H1 (cell line): ENCODE data around the gene DRAM2. TPM values are rescaled to one million over a fixed set of nuclear protein-coding genes. Genes with fewer than 3 reads are reported as not detected.

ENCODE experiments used
- CTCF ChIA-PET: fragments of 300-600 bp; sonication (Branson Sonifier 250); formaldehyde crosslinking; loops from one replicate; lab custom pipeline; 2021; ENCODE audit not compliant: partially characterized antibody; lab: Charles Lee
- POLR2A ChIA-PET: fragments of 300-600 bp; sonication (Branson Sonifier 250); formaldehyde crosslinking; loops from one replicate; lab custom pipeline; 2021; ENCODE audit warnings: inconsistent platforms; ENCODE audit not compliant: partially characterized antibody; lab: Charles Lee
- DNase-seq, 2 experiments: peaks; one replicate each; pipeline versions ENCODE4 v3.0.0 to v3.0.0-alpha.2; 2010 to 2022; ENCODE audit warnings: low spot score in 2 of 2, low read depth in 1 of 2, mixed read lengths in 1 of 2
- FAIRE-seq: peaks from 2 replicates; lab custom pipeline; 2011; peaks lifted over from hg19 to GRCh38; lab: Jason Lieb, UNC
- H2AFZ ChIP-seq: 2 replicates; pipeline ENCODE4 v1.8.1; 2012; ENCODE audit warnings: low read length, inconsistent platforms
- H2AK5ac ChIP-seq: 2 replicates; pipeline ENCODE4 v1.6.1; 2013; ENCODE audit warnings: low read depth, low read length
- H2BK120ac ChIP-seq: replicated peaks from 2 replicates; pipeline ENCODE3; 2013; ENCODE audit warnings: low read depth, low read length, inconsistent platforms
- H2BK12ac ChIP-seq: 2 replicates; pipeline ENCODE4 v1.6.1; 2013; ENCODE audit warnings: low read depth, low read length
- H2BK15ac ChIP-seq: 2 replicates; pipeline ENCODE4 v1.6.1; 2013; ENCODE audit warnings: low read length
- H2BK20ac ChIP-seq: 2 replicates; pipeline ENCODE4 v1.6.1; 2013; ENCODE audit warnings: low read length
- H2BK5ac ChIP-seq: 2 replicates; pipeline ENCODE4 v1.6.1; 2013; ENCODE audit warnings: low read depth, low read length
- H3K14ac ChIP-seq: 2 replicates; pipeline ENCODE4 v1.6.1; 2013; ENCODE audit warnings: inconsistent platforms; ENCODE audit not compliant: insufficient read length
- H3K18ac ChIP-seq: 2 replicates; pipeline ENCODE4 v1.6.1; 2013; ENCODE audit warnings: low read length; ENCODE audit errors: extremely low read depth
- H3K23ac ChIP-seq: 2 replicates; pipeline ENCODE4 v1.6.1; 2013; ENCODE audit warnings: inconsistent platforms; ENCODE audit not compliant: insufficient read length
- H3K23me2 ChIP-seq: 2 replicates; pipeline ENCODE4 v1.6.1; 2013; ENCODE audit warnings: low read depth, low read length
- H3K27ac ChIP-seq: 2 replicates; pipeline ENCODE4 v1.6.1; 2011; ENCODE audit warnings: low read depth, low read length, inconsistent platforms
- H3K27me3 ChIP-seq, 4 experiments: replicated peaks in 1 of 4; 1 replicate in 1 of 4; 2 replicates in 3 of 4; pipeline versions ENCODE4 v1.6.1 to v1.8.1; 2011 to 2013; ENCODE audit warnings: low read length in 3 of 4, mild to moderate bottlenecking in 3 of 4, inconsistent platforms in 2 of 4, mixed read lengths in 2 of 4, moderate library complexity in 1 of 4; ENCODE audit not compliant: control insufficient read depth in 3 of 4, insufficient read depth in 3 of 4; ENCODE audit errors: extremely low read depth in 1 of 4
- H3K36me3 ChIP-seq, 4 experiments: 2 replicates each; pipeline versions ENCODE4 v1.6.1 to v1.8.1; 2011 to 2013; ENCODE audit warnings: mild to moderate bottlenecking in 4 of 4, low read length in 3 of 4, moderate library complexity in 2 of 4, control low read depth in 1 of 4, inconsistent platforms in 1 of 4; ENCODE audit not compliant: insufficient read depth in 4 of 4, control insufficient read depth in 2 of 4
- H3K4ac ChIP-seq: replicated peaks from 2 replicates; pipeline ENCODE3; 2013; ENCODE audit warnings: low read length, low read depth, mixed read lengths, inconsistent platforms; ENCODE audit not compliant: insufficient read length
- H3K4me1 ChIP-seq, 4 experiments: replicated peaks in 1 of 4; 1 replicate in 1 of 4; 2 replicates in 3 of 4; pipeline versions ENCODE4 v1.6.1 to v1.8.1; 2011 to 2013; ENCODE audit warnings: low read length in 3 of 4, inconsistent platforms in 2 of 4, mixed read lengths in 1 of 4; ENCODE audit not compliant: insufficient read depth in 4 of 4, control insufficient read depth in 3 of 4
- H3K4me2 ChIP-seq, 2 experiments: 2 replicates each; pipeline versions ENCODE4 v1.6.1 to v1.8.1; 2011 to 2013; ENCODE audit warnings: low read depth in 2 of 2, low read length in 2 of 2, control low read depth in 1 of 2, inconsistent platforms in 1 of 2, mild to moderate bottlenecking in 1 of 2; ENCODE audit not compliant: insufficient read depth in 1 of 2
- H3K4me3 ChIP-seq, 4 experiments: fragments of 200-600, 300-600 bp in 1 of 4; sonication (generic), shearing (Covaris generic), sonication (Bioruptor Twin) in 1 of 4; 2 replicates each; pipeline versions ENCODE4 v1.5.1 to v1.8.1; 2011 to 2016; ENCODE audit warnings: low read length in 4 of 4, low read depth in 3 of 4, control low read depth in 2 of 4, inconsistent platforms in 2 of 4, mild to moderate bottlenecking in 2 of 4, mixed read lengths in 1 of 4, moderate library complexity in 1 of 4; ENCODE audit not compliant: insufficient read depth in 2 of 4; ENCODE audit errors: extremely low read depth in 1 of 4
- H3K56ac ChIP-seq: replicated peaks from 2 replicates; pipeline ENCODE3; 2013; ENCODE audit warnings: low read depth, mild to moderate bottlenecking, mixed read lengths, low read length, inconsistent platforms; ENCODE audit not compliant: insufficient read length
- H3K79me1 ChIP-seq: 2 replicates; pipeline ENCODE4 v1.6.1; 2013; ENCODE audit warnings: low read depth, low read length, control low read depth
- H3K79me2 ChIP-seq, 2 experiments: 2 replicates each; pipeline versions ENCODE4 v1.6.1 to v1.8.1; 2012 to 2013; ENCODE audit warnings: low read length in 2 of 2, mild to moderate bottlenecking in 2 of 2, inconsistent platforms in 1 of 2; ENCODE audit not compliant: insufficient read depth in 2 of 2, control insufficient read depth in 1 of 2
- H3K9ac ChIP-seq, 4 experiments: replicated peaks in 1 of 4; 1 replicate in 1 of 4; 2 replicates in 3 of 4; pipeline versions ENCODE4 v1.6.1 to v1.8.1; 2011 to 2013; ENCODE audit warnings: low read depth in 3 of 4, low read length in 3 of 4, control low read depth in 2 of 4, mild to moderate bottlenecking in 2 of 4, moderate library complexity in 2 of 4, inconsistent platforms in 1 of 4; ENCODE audit errors: extremely low read depth in 1 of 4
- H3K9me3 ChIP-seq, 2 experiments: 2 replicates each; pipeline versions ENCODE4 v1.6.1 to v1.8.1; 2012 to 2013; ENCODE audit warnings: mild to moderate bottlenecking in 2 of 2, moderate library complexity in 2 of 2, control low read depth in 1 of 2, inconsistent platforms in 1 of 2, low read depth in 1 of 2, low read length in 1 of 2, mixed read lengths in 1 of 2; ENCODE audit not compliant: insufficient read depth in 2 of 2
- H4K20me1 ChIP-seq, 2 experiments: replicated peaks in 1 of 2; 2 replicates each; pipeline versions ENCODE3 to v1.8.1; 2011 to 2013; ENCODE audit warnings: inconsistent platforms in 2 of 2, low read length in 2 of 2, mild to moderate bottlenecking in 1 of 2; ENCODE audit not compliant: insufficient read depth in 2 of 2, control insufficient read depth in 1 of 2
- H4K5ac ChIP-seq: 2 replicates; pipeline ENCODE4 v1.6.1; 2013; ENCODE audit warnings: low read length, low read depth, mixed read lengths, inconsistent platforms; ENCODE audit not compliant: insufficient read length
- H4K8ac ChIP-seq: 2 replicates; pipeline ENCODE4 v1.8.0; 2013; ENCODE audit warnings: mild to moderate bottlenecking, moderate library complexity, low read length, inconsistent platforms; ENCODE audit not compliant: insufficient read depth; ENCODE audit errors: extremely low read depth
- H4K91ac ChIP-seq: replicated peaks from 2 replicates; pipeline ENCODE3; 2013; ENCODE audit warnings: low read length, mixed read lengths, inconsistent platforms; ENCODE audit not compliant: insufficient read length
- CHD2 ChIP-seq: IDR thresholded peaks from 2 replicates; pipeline ENCODE4 v1.6.1; 2012; ENCODE audit warnings: low read length, improper control_type of control experiment
- CREB1 ChIP-seq: IDR thresholded peaks from 2 replicates; pipeline ENCODE4 v1.6.1; 2012; ENCODE audit warnings: inconsistent platforms
- CTBP2 ChIP-seq: IDR thresholded peaks from 2 replicates; pipeline ENCODE4 v1.7.0; 2011; ENCODE audit warnings: borderline replicate concordance, mild to moderate bottlenecking, moderate library complexity, mixed read lengths, low read length; ENCODE audit not compliant: insufficient read depth, insufficient read length
- E2F6 ChIP-seq: IDR thresholded peaks from 2 replicates; pipeline ENCODE4 v1.6.1; 2012; ENCODE audit warnings: inconsistent platforms
- EP300 ChIP-seq, 2 experiments: IDR thresholded peaks; 1 replicate in 1 of 2; 2 replicates in 1 of 2; pipeline ENCODE4 v1.6.1; 2011 to 2012; ENCODE audit warnings: low read depth in 2 of 2, low read length in 2 of 2, mild to moderate bottlenecking in 2 of 2, borderline replicate concordance in 1 of 2, inconsistent platforms in 1 of 2, moderate library complexity in 1 of 2
- HDAC6 ChIP-seq: IDR thresholded peaks from one replicate; pipeline ENCODE4 v1.7.1; 2012; ENCODE audit warnings: low read depth, mild to moderate bottlenecking, inconsistent platforms, low read length, moderate library complexity
- JUN ChIP-seq: IDR thresholded peaks from 2 replicates; pipeline ENCODE4 v1.6.1; 2011; ENCODE audit warnings: low read depth, mild to moderate bottlenecking, improper control_type of control experiment, low read length
- KDM5A ChIP-seq: fragments of 200-600 bp; IDR thresholded peaks from 2 replicates; pipeline ENCODE4 v1.7.1; 2012; ENCODE audit warnings: mild to moderate bottlenecking, low read length, inconsistent platforms, mixed read lengths
- NANOG ChIP-seq: IDR thresholded peaks from 2 replicates; pipeline ENCODE4 v1.6.1; 2011; ENCODE audit warnings: low read length, low read depth, mild to moderate bottlenecking, inconsistent platforms; ENCODE audit not compliant: insufficient read depth, poor library complexity, severe bottlenecking
- RFX5 ChIP-seq: IDR thresholded peaks from 2 replicates; pipeline ENCODE4 v1.6.1; 2011; ENCODE audit warnings: low read depth, low read length, improper control_type of control experiment, borderline replicate concordance
- RXRA ChIP-seq: IDR thresholded peaks from 2 replicates; pipeline ENCODE4 v1.6.1; 2011; ENCODE audit warnings: low read depth, mild to moderate bottlenecking, low read length, moderate library complexity; ENCODE audit not compliant: insufficient read depth
- SIX5 ChIP-seq: IDR thresholded peaks from 2 replicates; pipeline ENCODE4 v1.6.1; 2011; ENCODE audit warnings: mild to moderate bottlenecking, low read depth, low read length
- WGBS, 2 experiments: shearing (Covaris generic) in 1 of 2; methylation state at CpG; one replicate each; pipeline versions ENCODE4 v1.1.6 to v1.1.7; 2013 to 2015; ENCODE audit warnings: low lambda C conversion rate in 2 of 2, mixed read lengths in 2 of 2, inconsistent platforms in 1 of 2, low coverage in 1 of 2, missing lambda C conversion rate in 1 of 2; ENCODE audit not compliant: insufficient replicate concordance in 2 of 2, insufficient coverage in 1 of 2, insufficient read length in 1 of 2; ENCODE audit errors: extremely low coverage in 1 of 2, missing lambda C conversion rate in 1 of 2; 5-methylcytosine and 5-hydroxymethylcytosine counted together
- polyA plus RNA-seq, 7 experiments: library from polyadenylated mRNA; depleted of rRNA in 3 of 7; stranded (reverse) in 5 of 7; unstranded in 2 of 7; fragments of >200 nt in 5 of 7; fragments of 200-250 nt in 2 of 7; gene quantifications; 1 replicate in 5 of 7; 2 replicates in 1 of 7; 4 replicates in 1 of 7; pipeline versions ENCODE4 v1.2.1 to v1.2.3, GENCODE V29; 2011 to 2013; ENCODE audit warnings: missing spikeins in 2 of 7, mixed read lengths in 2 of 7
- total RNA-seq: library from RNA; stranded (reverse); fragmentation: NEBNext Ultra II Directional; extraction: Animal tissue kit (Norgen Biotek cat#: 25700); gene quantifications from 2 replicates; pipeline ENCODE4 v1.2.1, GENCODE V29; 2021

Gene DRAM2
- total and polyA plus RNA-seq, 2 of the 8 experiments (the other 6 are each of a cell fraction or from before 2014, with no cell fraction given), result 35.2 to 68.2 TPM

DNA sequence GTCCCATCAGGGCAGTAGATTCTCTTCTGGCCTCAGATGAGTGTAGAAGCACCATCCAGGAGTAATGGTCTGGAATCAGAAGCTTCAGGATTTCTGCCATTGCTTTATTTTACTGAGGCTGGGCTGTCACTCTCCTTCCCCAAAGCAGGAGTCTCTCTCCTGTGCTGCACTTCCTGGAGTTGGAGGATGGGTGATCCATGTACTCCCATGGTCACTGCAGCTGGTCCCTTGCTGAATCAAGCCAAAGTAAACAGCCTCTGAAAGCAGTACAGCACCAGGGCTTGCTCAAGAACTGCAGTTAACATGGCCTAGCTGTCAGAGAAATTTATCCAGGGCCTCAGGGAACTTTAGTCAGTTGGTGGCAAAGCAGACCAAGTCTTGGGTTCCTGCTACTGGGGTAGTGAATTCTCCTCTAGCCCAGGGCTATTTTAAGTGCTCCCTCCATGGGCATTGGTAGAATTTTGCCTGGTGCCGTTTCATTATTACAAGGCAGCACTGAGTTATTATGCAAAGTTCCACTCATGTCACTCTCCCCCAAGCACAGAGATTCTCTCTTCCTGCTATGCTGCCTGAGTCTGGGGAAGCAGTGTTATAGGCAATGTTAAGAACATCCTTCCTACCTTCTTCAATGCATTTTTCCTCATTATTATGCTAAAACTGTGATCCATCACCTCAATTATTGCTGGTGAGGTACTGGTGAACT, 29.5 kb downstream of the DRAM2 start:
- Histone ChIP-seq H3K4ac (no peak overlapping the region), H3K56ac (no peak overlapping the region), H3K27me3 (peaks cover 0 to 1% (median 0%) of the 10 kb centered on the region in 4 experiments; a peak in 1 of 7 replicates), H2BK12ac (no peak overlapping the region), H3K23me2 (no peaks in the 10 kb centered on the region), H3K18ac (no peak overlapping the region), H3K27ac (no peak overlapping the region), H4K5ac (no peak overlapping the region), H4K8ac (no peak overlapping the region), H3K79me1 (no peaks in the 10 kb centered on the region), H3K14ac (no peak overlapping the region), H2BK20ac (no peak overlapping the region), H3K4me3 (no peak overlapping the region), H3K9me3 (peaks cover 6 to 8% of the 10 kb centered on the region in 2 experiments; a peak in 2 of 4 replicates), H3K4me2 (no peak overlapping the region), H3K4me1 (no peaks in the 10 kb centered on the region), H2BK120ac (no peak overlapping the region), H4K91ac (no peak overlapping the region), H3K9ac (no peak overlapping the region), H4K20me1 (peaks cover 0 to 2% of the 10 kb centered on the region in 2 experiments), H3K36me3 (no peaks in the 10 kb centered on the region), H3K23ac (no peak overlapping the region), H2AFZ (no peak overlapping the region), H2BK15ac (no peak overlapping the region), H2AK5ac (no peak overlapping the region), H2BK5ac (no peak overlapping the region), H3K79me2 (no peaks in the 10 kb centered on the region)
- no peak for FAIRE-seq
- CTCF ChIA-PET, result no interaction called here
- WGBS, 2 experiments, result 94% methylated on average over 1 of the region's 1 CpG; no CpG with 5 or more reads in 1 of the 2 experiments
- no peak for DNase-seq
- POLR2A ChIA-PET, result no interaction called here
- TF ChIP-seq RXRA (no peak), CHD2 (no peak), HDAC6 (no peak), JUN (no peak), RFX5 (no peak), EP300 (IDR thresholded peaks at IDR 0.05; ENCODE audit: borderline replicate concordance in 1 of 2, low read depth in 2 of 2, low read length in 2 of 2) (no peak), CREB1 (no peak), SIX5 (no peak), KDM5A (no peak), NANOG (no peak), E2F6 (no peak), CTBP2 (no peak)
